GM23338 (cell line): ENCODE data around the gene OR7G3.

Experiments
- CREB1 ChIP-seq: fragments of 250-450 bp; sonication (Bioruptor Pico); IDR thresholded peaks from 2 replicates; pipeline ENCODE4 v1.5.0; 2020; ENCODE audit warnings: low read depth, mild to moderate bottlenecking, moderate library complexity
- EZH2 ChIP-seq: fragments of 200-600 bp; sonication (generic); IDR thresholded peaks from one replicate; pipeline ENCODE4 v1.8.0; 2017; ENCODE audit warnings: antibody characterized with exemption, mild to moderate bottlenecking, low read depth; ENCODE audit not compliant: unreplicated experiment
- EZH2phosphoT487 ChIP-seq: fragments of 200-600 bp; sonication (generic); IDR thresholded peaks from one replicate; pipeline ENCODE4 v1.8.1; 2018; ENCODE audit warnings: antibody characterized with exemption; ENCODE audit not compliant: unreplicated experiment
- JUNB ChIP-seq: IDR thresholded peaks from one replicate; pipeline ENCODE4 v1.6.1; 2016; ENCODE audit warnings: antibody characterized with exemption; ENCODE audit not compliant: unreplicated experiment
- NANOG ChIP-seq: IDR thresholded peaks from 2 replicates; pipeline ENCODE4 v1.6.1; 2016; ENCODE audit warnings: antibody characterized with exemption, borderline replicate concordance
- POLR2AphosphoS5 ChIP-seq: IDR thresholded peaks from 2 replicates; pipeline ENCODE4 v1.6.1; 2016; ENCODE audit warnings: antibody characterized with exemption, low read depth
- TF ChIP-seq, protein P1 (sequence below), 2 experiments: fragments of 200-600 bp in 1 of 2; sonication (generic) in 1 of 2; conservative IDR thresholded peaks; 2 replicates each; pipeline versions ENCODE4 v1.5.1 to v1.6.1; 2016 to 2017; ENCODE audit warnings: antibody characterized with exemption in 2 of 2, low read depth in 2 of 2, mild to moderate bottlenecking in 2 of 2, moderate library complexity in 1 of 2
- TF ChIP-seq, protein P2 (sequence below): IDR thresholded peaks from one replicate; pipeline ENCODE4 v1.6.1; 2018; ENCODE audit warnings: antibody characterized with exemption; ENCODE audit not compliant: unreplicated experiment
- TF ChIP-seq, protein P3 (sequence below): IDR thresholded peaks from 2 replicates; pipeline ENCODE4 v1.6.1; 2016; ENCODE audit warnings: antibody characterized with exemption

DNA sequence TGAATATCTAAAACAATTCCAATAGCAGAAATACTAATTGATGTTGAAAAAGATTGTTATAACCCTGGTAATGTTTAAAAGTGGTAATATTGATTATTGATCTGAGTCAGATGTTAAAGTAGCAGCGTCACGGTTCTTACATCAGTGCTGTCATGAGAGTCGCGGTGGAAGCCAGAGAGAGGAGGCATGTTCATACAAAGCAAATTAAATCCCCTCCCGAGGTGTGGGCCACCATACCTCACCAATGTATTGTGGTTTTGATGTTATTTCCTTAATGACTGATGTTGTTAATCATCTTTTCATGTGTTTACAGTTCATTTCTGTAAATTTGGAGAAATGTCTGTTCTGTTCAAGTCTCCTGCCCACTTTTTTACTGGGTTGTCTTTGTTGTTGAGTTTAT, 24.6 kb upstream of the OR7G3 start:
- TF ChIP-seq, protein P1, sequence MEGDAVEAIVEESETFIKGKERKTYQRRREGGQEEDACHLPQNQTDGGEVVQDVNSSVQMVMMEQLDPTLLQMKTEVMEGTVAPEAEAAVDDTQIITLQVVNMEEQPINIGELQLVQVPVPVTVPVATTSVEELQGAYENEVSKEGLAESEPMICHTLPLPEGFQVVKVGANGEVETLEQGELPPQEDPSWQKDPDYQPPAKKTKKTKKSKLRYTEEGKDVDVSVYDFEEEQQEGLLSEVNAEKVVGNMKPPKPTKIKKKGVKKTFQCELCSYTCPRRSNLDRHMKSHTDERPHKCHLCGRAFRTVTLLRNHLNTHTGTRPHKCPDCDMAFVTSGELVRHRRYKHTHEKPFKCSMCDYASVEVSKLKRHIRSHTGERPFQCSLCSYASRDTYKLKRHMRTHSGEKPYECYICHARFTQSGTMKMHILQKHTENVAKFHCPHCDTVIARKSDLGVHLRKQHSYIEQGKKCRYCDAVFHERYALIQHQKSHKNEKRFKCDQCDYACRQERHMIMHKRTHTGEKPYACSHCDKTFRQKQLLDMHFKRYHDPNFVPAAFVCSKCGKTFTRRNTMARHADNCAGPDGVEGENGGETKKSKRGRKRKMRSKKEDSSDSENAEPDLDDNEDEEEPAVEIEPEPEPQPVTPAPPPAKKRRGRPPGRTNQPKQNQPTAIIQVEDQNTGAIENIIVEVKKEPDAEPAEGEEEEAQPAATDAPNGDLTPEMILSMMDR (conservative IDR thresholded peaks at IDR 0.05; ENCODE audit: low read depth in 2 of 2) = no peak
- TF ChIP-seq EZH2 = no peak
- no peak for TF ChIP-seq JUNB
- TF ChIP-seq EZH2phosphoT487 = no peak
- TF ChIP-seq, protein P2, sequence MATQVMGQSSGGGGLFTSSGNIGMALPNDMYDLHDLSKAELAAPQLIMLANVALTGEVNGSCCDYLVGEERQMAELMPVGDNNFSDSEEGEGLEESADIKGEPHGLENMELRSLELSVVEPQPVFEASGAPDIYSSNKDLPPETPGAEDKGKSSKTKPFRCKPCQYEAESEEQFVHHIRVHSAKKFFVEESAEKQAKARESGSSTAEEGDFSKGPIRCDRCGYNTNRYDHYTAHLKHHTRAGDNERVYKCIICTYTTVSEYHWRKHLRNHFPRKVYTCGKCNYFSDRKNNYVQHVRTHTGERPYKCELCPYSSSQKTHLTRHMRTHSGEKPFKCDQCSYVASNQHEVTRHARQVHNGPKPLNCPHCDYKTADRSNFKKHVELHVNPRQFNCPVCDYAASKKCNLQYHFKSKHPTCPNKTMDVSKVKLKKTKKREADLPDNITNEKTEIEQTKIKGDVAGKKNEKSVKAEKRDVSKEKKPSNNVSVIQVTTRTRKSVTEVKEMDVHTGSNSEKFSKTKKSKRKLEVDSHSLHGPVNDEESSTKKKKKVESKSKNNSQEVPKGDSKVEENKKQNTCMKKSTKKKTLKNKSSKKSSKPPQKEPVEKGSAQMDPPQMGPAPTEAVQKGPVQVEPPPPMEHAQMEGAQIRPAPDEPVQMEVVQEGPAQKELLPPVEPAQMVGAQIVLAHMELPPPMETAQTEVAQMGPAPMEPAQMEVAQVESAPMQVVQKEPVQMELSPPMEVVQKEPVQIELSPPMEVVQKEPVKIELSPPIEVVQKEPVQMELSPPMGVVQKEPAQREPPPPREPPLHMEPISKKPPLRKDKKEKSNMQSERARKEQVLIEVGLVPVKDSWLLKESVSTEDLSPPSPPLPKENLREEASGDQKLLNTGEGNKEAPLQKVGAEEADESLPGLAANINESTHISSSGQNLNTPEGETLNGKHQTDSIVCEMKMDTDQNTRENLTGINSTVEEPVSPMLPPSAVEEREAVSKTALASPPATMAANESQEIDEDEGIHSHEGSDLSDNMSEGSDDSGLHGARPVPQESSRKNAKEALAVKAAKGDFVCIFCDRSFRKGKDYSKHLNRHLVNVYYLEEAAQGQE = no peak
- TF ChIP-seq, protein P3, sequence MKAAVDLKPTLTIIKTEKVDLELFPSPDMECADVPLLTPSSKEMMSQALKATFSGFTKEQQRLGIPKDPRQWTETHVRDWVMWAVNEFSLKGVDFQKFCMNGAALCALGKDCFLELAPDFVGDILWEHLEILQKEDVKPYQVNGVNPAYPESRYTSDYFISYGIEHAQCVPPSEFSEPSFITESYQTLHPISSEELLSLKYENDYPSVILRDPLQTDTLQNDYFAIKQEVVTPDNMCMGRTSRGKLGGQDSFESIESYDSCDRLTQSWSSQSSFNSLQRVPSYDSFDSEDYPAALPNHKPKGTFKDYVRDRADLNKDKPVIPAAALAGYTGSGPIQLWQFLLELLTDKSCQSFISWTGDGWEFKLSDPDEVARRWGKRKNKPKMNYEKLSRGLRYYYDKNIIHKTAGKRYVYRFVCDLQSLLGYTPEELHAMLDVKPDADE = no peak
- no peak for TF ChIP-seq POLR2AphosphoS5
- TF ChIP-seq NANOG = no peak
- TF ChIP-seq CREB1 (CRISPR knock-in tag) = no peak
